Mesothelial cell of epicardium (in vitro differentiated cells): ENCODE results near the gene MLC1. TPM values are rescaled to one million over a fixed set of nuclear protein-coding genes. Genes with fewer than 3 reads are reported as not detected.

Source experiments
- DNase-seq, 2 experiments: peaks; one replicate each; pipeline ENCODE4 v3.0.0; 2021; ENCODE audit warnings: low spot score in 2 of 2; ENCODE audit not compliant: unreplicated experiment in 2 of 2
- H3K27ac Mint-ChIP-seq: 2 replicates; pipeline ENCODE4 v1.8.0; 2021; ENCODE audit warnings: mixed read lengths
- H3K27me3 Mint-ChIP-seq: 2 replicates; pipeline ENCODE4 v1.8.0; 2021; ENCODE audit warnings: low read depth, mixed read lengths
- H3K36me3 Mint-ChIP-seq: 2 replicates; pipeline ENCODE4 v1.8.0; 2021; ENCODE audit warnings: mixed read lengths
- H3K4me1 Mint-ChIP-seq: 2 replicates; pipeline ENCODE4 v1.8.0; 2021; ENCODE audit warnings: mixed read lengths
- H3K4me3 Mint-ChIP-seq: 2 replicates; pipeline ENCODE4 v1.8.0; 2021; ENCODE audit warnings: mild to moderate bottlenecking, moderate library complexity, mixed read lengths
- H3K9me3 Mint-ChIP-seq: 2 replicates; pipeline ENCODE4 v1.8.0; 2021; ENCODE audit warnings: mixed read lengths
- CTCF ChIP-seq: fragments of 200-600 bp; sonication (generic); IDR thresholded peaks from one replicate; pipeline ENCODE4 v1.5.0; 2021; ENCODE audit warnings: antibody characterized with exemption; ENCODE audit not compliant: unreplicated experiment
- total RNA-seq: library from RNA; stranded (reverse); gene quantifications from 3 replicates; pipeline ENCODE4 v1.2.1, GENCODE V29; 2021

Gene MLC1
- total RNA-seq, 1 donor from 2014 or later, result 2.1 TPM

- Mint-ChIP-seq H3K27ac (no peak overlapping the region), H3K4me1 (peaks cover 33% of the 10 kb centered on the region), H3K4me3 (no peak overlapping the region), H3K36me3 (no peaks in the 10 kb centered on the region), H3K27me3 (peaks cover 3% of the 10 kb centered on the region), H3K9me3 (no peaks in the 10 kb centered on the region)
- no peak for TF ChIP-seq CTCF
- DNase-seq, result no peak
Observed at GRCh38 chr22:50084614-50085021, 608 bp downstream of the MLC1 start.

- peaks cover 3% of the 10 kb centered on the region for H3K27me3 Mint-ChIP-seq
- TF ChIP-seq CTCF, result no peak
- peaks cover 39% of the 10 kb centered on the region for H3K4me1 Mint-ChIP-seq
- DNase-seq, result no peak
- H3K36me3 Mint-ChIP-seq, result no peaks in the 10 kb centered on the region
- no peaks in the 10 kb centered on the region for H3K9me3 Mint-ChIP-seq
- no peak overlapping the region for H3K4me3 Mint-ChIP-seq
- H3K27ac Mint-ChIP-seq, result no peak overlapping the region
Observed at GRCh38 chr22:50084080-50084477, 1.1 kb downstream of the MLC1 start.

- H3K27me3 Mint-ChIP-seq, result peaks cover 3% of the 10 kb centered on the region
Observed at GRCh38 chr22:50083462-50084079, 1.7 kb downstream of the MLC1 start.

GRCh38 chr22:50082961-50083461 lies 2.2 kb downstream of the MLC1 start:
- Mint-ChIP-seq H3K27ac (peak overlapping the region; percentile 30), H3K4me1 (peaks cover 41% of the 10 kb centered on the region), H3K4me3 (no peak overlapping the region), H3K9me3 (no peaks in the 10 kb centered on the region), H3K36me3 (no peaks in the 10 kb centered on the region), H3K27me3 (peaks cover 3% of the 10 kb centered on the region)
- TF ChIP-seq CTCF, result no peak
- DNase-seq, result no peak

More at GRCh38 chr22:50083462-50084079, 1.7 kb downstream of the MLC1 start:
- Mint-ChIP-seq H3K27ac (peak overlapping the region; percentile 30), H3K36me3 (no peaks in the 10 kb centered on the region), H3K4me1 (peaks cover 41% of the 10 kb centered on the region), H3K9me3 (no peaks in the 10 kb centered on the region), H3K4me3 (no peak overlapping the region)
- no peak for DNase-seq
- TF ChIP-seq CTCF, result no peak

- no peak for TF ChIP-seq CTCF
- Mint-ChIP-seq H3K36me3 (no peaks in the 10 kb centered on the region), H3K27ac (no peak overlapping the region), H3K4me1 (peaks cover 41% of the 10 kb centered on the region), H3K9me3 (no peaks in the 10 kb centered on the region), H3K27me3 (no peaks in the 10 kb centered on the region), H3K4me3 (no peak overlapping the region)
- DNase-seq, result no peak
Observed at GRCh38 chr22:50082197-50082715, 3.0 kb downstream of the MLC1 start.
